NCI-H774 (cell line): ENCODE measurements around the gene MARK3.

Source experiments
- DNase-seq: peaks from one replicate; lab custom pipeline; 2025; lab: John Stamatoyannopoulos, UW

Gene MARK3

DNA sequence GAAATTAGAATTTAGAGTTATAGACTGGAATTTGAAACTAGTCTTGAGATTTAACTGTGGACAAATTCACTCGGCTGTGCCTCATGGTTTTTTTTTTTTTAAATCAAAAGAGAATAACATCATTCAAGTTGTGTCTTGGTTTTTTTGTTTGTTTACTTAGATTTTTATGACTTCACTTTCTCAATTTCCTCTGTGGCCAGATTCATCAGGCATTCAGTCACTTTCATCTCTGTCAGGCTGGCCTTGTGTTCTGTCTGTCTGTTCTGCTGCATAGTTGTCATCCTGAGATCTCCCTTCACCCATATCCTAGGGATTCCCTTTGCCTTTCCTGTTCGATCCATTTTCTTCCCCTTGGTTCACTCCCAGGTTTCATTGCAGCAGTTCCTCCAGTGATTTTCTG is 10.0 kb downstream of the MARK3 start:
- no peak for DNase-seq

DNA sequence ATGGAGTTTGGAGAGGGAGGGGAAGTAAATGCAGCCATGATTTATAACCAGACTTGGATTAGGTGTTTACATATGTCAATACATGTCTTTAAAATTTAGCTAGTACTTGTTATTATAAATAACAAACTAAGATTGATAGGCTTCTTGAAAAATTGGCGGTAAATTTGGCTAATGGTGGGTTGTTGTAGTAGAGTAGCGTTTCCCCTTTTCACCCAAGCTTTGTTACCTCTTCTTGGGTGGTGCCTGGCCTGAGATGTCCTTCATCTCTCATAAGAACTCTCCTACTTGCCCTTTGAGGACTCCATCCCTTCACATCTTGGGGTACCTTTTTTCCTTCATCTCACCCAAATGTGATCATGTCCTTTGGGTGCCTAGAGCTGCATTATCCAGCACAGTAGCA is 11.2 kb downstream of the MARK3 start:
- DNase-seq: no peak

DNA sequence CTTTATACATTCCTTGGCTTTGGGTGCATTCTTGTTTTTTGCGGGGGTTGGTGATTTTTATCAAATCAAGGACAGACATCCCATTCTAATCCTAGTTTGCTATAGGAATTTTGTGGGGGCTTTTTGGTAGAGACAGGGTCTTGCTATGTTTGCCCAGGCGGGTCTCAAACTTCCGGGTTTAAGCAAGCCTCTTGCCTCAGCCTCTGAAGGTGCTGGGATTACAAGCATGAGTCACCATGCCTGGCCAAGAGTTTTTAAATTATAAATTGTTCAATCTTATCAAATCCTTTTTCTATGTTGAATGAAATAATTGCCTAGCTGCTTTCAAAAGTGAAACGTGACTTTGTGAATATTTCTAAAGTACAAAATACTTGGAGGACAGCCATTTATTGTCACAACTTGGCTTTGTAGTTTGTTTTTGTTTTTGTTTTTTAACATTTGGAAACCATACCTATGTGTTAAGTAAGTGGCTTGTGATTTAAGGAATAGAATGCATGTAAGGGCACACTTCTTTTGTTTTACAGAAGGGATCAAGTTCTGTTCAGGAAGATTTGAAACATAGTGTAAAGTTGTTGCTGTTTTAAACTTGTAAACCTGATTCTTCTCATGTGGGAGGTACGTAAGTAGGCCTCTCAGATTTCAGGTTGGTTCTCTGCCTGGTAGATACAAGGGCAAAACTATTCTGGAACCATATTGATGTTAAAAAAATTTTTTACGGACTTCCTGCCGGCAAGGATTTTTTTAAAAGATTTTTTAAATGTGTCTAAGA is 13.4 kb downstream of the MARK3 start:
- no peak for DNase-seq

DNA sequence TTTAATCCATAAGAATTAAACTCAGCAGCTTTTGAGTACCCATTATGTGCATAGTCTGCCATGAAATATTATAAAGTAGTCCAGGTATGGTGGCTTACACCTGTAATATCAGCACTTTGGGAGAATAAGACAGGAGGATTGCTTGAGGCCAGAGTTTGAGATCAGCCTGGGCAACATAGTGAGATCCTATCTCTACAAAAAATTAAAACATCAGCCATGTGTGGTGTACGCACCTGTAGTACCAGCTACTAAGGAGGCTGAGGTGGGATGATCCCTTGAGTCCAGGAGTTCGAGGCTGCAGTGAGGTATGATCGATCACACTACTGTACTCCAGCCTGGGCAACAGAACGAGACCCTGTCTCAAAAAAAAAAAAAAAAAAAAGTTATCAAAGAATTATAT is 15.3 kb downstream of the MARK3 start:
- no peak for DNase-seq

DNA sequence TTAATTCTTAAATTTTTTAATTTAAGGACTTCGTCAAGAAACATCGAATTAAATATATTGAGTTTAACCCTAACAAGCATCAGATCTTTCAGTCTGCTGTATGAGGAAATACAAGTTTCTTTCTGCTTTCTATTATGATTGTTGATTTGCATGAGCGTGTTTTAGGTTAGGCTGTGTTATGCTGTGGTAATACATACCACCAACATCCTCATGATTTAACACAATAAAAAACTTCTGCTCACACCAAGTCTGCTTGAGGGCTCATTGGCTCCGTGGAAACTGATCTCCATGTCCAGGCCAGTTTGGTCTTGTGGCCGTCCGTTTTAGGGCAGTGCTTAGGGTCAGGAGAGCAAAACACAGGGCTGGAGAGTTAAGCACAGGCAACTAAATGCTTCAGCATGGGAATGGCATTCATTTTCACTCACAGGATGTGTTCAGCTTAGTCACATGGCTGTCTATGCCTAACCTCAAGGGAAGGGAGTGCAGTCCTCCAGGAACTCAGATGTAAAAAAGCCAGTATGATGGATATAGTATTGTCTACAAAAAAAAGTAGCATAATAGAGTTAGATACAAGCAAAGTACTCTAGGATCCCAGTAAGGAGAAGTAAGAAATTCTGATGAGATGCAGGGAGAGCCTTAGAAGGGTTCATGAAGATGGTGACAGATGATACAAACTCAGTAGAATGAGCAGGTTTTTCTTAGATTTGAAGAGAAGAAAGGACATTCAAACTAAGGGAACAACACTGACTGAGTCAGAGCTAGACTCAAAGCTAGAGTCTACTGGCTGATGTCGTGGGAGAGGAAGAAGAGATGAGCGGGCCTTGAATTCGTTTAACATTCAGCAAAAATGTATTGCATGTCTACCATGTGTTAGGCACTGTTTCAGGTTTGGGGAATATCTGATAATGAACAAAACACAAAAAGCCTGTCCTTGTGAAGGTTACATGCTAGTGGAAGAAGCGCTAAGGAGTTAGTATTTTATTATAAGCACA is 16.3 kb downstream of the MARK3 start:
- no peak for DNase-seq

DNA sequence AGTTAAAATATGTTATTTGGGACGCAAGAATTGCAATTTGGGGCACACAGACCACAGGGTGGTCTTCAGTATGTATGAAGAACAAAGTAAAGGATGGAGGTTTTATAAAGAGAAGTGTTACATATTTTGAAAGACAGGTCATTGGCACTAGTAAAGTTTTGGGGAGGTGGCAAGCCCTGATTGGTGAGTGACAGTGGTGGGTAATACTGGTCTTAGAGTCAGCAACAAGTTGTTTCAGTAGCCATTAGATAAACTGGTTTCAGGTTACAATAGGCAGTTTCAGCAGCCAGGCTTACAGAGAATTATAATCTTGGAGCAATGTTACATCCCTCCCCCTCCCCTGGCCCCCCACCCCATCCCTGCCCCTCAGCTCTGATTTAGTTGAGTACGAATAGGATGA is 17.5 kb downstream of the MARK3 start:
- DNase-seq: no peak

DNA sequence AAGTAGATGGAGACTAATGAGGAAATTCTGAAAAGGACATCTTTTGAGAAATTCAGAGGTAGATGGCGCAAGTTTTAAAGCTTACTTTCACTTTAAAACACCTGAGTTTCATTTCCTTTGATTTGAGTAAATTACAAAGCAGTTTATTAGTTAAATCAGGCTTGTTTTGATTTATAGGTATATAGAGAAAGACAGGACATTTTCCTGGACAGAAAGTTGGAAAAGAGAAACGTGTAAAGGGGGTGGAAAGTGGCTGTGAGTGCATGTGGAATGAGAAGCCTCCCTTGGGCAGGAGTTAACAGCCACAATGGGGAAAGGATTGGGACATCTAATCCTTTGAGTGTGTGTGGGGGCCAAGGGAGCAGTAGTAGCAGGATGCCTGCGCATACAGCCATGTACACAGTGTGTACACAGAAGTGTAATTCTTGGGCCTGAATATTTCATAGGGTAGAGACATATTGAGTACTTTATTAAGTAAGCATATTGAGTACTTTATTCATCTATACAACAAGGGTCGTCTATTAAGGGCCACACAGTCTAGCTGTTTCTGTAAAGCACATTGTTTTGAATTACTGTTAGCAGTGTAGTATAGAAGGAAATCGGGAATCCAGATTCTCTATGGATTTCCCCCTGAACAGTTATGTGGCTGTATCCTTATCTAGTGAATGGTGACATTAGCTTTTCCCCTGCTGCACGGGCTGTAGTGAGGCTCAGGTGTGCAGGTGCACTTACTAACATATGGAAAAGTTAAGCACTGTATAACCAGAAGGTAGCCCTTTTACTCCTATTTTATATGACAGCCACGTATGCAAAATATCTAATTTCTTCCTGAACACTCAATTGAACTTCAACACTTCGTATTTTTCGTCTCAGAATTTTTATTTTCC is 19.1 kb downstream of the MARK3 start:
- no peak for DNase-seq

DNA sequence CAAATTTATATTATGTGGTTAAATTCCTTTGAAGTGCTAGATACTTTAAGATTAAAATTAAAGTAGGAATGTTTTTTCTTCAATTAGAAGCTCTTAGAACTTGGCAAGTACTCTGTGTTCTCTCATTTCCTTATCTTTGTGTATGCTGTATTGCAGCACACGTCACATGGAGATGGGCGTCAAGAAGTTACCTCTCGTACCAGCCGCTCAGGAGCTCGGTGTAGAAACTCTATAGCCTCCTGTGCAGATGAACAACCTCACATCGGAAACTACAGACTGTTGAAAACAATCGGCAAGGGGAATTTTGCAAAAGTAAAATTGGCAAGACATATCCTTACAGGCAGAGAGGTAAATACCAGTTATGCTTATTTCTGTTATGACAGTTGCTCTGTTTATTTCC is 19.7 kb downstream of the MARK3 start:
- no peak for DNase-seq

DNA sequence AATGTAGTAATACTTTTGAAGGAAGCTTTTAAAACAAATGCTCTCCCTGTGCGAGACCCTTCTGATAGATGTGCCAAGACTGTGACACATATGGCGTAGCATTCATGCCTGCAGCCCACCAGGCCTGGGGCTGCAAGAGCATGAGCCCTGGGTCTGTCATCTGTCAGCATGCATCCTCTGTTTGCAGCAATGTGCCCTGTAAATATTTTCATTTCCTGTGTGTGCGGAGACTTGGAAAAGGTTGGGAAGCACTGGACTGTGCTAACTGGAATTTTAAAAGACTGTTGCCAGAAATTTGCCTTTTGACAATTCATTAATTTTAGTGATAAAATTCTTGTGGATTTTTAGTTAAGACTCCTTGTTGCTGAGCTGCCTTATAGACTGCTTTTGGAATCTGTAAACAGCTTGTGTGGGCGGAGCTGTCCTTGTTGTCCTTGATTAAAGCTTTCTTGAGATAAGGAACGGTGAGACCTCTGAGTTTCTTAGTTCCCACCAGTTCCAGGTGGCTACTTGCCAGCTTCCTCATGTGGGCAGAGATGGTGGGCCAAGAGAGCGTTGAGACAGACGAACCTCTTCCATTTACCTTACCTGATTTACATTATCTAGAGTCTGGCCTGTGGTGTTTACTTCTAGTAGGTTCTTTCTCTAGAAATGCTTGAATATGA is 23.4 kb downstream of the MARK3 start:
- no peak for DNase-seq

DNA sequence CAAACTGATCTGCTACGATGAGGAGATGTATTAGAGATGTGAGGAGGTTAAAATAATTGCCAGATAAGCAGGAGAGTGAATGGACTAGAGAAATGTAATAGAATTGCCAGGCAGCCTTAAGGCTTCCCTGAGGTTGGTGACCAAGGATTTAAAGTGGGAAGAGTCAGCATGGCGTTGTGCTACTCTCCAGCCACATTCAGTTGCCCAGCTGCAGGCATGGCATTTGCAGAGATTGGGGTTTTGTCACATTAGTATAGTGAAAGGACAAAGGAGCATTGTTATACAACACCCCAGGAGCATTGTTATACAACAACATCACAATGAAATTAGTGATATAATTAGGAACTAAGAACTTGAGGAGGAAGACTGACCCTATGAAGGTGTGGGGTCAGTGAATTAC is 31.7 kb downstream of the MARK3 start:
- no peak for DNase-seq

DNA sequence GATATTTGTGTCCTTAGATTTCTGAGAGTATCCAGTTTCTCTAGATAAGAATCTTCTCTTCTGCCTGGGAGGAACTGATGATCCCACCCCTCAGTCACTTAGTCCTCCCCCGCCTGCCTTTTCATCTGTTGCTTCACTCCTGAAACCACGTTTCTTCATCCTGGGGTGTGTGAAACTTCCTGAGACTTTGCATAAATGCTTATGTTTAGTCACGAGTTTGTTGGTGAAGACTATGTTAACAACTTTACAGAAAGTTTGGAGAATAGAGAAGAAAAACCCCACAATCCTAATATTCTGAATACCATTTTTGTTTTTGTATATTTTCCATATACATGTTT is 33.2 kb downstream of the MARK3 start:
- no peak for DNase-seq

DNA sequence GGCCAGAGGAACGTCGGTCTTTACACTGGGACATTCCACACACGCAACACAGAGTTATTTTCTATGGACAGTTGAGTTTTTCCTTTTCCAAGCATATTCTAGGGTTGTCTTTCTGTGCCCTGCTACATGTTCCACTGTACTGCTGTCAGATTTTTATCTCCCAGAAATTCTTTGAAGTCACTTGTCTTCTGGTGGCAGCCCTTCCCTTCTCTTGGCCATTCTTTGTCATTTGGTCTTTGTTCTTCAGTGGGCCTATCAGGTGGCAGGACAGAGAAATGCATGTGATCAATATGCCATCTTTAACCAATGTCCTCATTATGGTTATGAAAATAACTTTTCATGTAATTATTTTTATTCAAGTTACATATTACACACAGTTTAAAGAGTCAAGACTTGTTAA is 36.3 kb downstream of the MARK3 start:
- DNase-seq: no peak

DNA sequence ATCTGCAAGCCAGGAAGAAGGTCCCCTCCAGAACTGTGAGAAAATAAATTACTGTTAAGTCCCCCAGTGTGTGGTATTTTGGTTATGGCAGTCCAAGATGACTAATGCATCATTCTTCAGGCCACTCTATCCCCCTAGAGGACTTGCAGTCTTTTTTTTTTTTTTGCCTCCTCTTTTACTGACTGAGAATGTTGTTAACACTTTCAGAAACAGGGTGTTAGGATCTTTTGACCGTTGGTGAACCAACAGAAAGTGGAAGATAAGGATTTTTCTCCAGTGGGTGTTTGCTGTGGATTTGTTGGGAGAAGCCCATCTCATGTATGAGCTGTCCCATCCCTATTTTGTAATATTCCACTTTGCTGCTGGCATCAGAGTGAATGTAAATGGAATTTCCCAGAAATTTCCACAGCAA is 37.8 kb downstream of the MARK3 start:
- no peak for DNase-seq

DNA sequence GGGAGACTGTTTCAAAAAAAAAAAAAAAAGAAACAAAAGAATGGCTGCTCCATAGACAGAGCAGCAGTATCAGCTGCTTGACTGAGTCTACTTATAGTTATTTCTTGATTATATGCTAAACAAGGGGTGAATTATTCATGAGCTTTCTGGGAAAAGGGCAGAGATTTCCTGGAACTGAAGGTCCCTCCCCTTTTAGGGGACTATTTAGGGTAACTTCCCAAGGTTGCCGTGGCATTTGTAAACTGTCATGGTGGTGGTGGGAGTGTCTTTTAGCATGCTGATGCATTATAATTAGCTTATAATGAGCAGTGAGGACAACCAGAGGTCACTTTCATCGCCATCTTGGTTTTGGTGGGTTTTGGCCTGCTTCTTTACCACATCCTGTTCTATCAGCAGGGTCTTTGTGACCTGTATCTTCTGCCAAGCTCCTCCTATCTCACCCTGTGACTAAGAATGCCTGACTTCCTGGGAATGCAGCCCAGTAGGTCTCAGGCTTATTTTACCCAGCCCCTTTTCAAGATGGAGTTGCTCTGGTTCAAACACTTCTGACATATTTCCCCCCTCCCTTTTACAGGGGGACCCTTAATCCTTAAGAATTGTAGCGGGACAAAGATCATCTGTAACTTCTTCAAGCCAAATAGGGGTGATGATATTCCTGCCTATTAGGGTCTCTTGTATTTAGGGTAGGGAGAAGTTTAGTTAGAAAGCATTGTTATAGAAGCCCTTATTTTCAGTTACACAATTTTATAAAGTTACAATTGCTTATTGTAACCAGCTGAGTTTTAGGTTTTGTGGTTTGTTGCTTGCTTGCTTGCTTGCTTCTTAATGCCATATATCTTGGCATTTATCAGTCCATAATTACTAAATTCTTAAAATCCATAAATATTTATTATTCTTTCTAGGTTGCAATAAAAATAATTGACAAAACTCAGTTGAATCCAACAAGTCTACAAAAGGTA is 42.5 kb downstream of the MARK3 start:
- DNase-seq: no peak

DNA sequence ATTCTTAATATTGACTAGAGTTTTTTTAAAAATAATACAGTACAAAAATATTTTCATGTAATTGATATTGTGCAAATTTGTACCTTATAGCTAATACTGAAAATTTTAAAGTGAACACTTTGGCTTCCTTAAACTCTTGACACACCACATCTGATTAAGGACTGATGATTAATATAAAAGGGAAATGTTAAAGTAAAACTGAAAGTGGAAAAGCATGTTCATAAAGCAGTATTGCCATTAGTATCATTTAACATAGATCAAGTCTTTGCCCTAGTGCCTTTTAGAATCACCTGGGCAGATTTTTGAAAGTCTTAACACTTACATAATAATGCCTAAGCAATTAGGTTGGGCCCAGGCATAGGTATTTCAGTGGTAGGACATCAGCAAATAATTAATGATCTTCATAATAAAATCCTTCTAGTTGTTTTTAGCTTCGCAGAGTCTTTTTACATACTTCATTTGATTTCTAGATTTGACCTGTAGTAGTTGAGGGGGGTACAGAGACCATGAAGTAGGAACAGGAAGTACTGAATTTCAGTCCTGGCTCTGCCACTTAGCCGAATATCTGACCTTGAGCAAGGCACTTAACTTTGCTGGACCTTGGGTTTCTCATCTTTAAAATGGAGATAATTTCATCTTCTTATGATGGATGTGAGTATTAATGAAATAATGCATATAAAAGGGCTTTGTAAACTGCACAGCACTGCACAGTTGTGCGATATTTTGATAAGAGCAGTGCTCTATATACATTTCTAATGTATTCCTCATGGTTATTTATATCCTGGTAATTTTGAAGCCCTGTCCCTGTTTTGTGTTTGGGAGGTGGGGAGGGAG is 43.7 kb downstream of the MARK3 start:
- no peak for DNase-seq

DNA sequence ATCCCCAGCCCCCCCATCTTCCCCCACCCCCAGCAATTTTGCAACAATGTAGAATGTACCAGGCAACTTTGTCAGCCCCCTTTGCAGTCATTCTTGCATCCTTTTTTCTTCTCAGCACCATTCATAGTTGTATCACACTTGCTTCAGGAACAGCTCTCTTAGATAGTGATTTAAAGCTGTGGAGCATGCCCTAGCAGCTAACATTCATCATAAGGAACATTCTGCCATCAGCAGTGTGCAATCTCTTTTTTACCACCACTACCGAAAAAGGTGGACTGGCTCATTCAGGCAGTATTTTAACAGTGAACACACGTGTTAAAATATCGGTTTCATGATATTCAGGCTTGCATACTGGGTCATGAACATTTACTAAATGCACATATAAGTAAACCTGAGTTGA is 45.1 kb downstream of the MARK3 start:
- no peak for DNase-seq

DNA sequence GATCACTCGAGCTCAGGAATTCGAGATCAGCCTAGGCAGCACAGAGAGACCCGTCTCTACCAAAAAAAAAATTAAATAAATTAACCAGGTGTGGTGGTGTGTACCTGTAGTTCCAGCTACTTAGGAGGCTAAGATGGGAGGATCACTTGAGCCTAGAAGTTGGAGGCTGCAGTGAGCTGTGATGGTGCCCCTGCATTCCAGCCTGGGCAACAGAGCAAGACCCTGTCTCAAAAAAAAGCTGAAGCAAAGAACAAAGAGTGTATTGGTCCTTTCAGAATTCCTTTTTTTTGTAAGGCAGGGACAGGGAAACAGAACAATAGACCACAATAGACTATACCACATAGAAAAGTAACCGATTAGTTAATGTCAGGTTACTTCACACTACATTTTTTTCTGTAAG is 47.4 kb downstream of the MARK3 start:
- no peak for DNase-seq

DNA sequence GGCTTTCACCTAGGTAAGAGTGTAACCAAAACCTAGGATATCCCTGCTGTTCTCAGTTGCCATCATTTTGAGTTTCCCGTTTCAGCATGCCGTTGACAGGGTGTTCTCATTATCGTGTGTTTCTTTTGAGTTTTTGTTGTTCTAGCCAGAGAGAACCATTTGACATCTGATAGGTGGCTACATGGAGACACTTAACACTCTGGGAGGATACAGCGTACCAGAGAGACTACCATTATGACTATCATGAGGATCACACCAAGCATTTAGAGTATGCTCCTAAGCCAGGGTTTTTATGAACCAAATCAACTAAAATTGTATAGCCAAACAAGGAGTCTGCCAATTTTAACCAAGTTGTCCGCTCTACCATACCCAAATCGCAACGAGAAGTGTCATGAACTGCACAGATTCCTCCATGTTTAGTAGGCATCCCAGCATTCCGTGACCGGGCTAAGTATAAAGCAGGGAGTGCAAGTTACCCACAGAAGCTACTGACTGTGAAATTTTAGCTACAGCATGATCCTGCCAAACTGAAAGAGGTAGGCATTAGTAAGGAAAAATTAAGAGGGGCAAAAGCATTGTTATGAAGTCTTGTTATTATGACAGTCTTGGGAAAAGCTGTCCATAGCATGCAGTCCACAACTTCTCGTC is 48.8 kb downstream of the MARK3 start:
- DNase-seq: no peak

DNA sequence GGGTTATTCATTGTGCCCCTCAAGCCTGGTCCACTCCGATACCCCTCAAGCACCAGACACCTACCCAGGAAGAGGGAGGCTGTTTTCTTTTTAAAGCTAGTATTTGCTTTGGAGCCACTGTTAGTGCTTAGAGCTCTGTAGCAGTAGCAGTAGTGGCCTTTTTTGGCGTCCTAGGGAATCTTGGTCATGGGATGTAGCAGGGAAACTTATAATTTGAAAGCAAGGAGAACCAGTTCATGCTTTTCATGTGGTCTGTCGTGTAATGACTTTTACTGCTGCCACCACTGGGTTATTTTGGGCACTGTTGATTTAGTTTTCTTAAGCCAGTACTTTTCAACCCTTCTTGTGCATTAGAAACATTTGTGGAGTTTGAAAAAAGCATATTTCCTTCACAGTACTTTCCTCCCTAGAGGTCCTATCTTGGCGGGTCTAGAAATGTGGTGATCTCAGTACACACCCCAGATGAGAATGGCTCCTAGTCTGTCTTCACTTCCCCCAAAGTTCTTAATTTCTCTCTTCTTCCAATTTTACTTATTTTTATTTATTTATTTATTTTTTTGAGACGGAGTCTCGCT is 49.7 kb downstream of the MARK3 start:
- no peak for DNase-seq
